ENCODE data around the gene AKNA. TPM values are rescaled to one million over a fixed set of nuclear protein-coding genes. Genes with fewer than 3 reads are reported as not detected.
"Not testable (repeated sequence)": the region's sequence is repeated elsewhere in the genome, so short reads cannot be mapped to it uniquely, and the experiment has no call there.

Gene AKNA
- total RNA-seq, 2 donors from 2014 or later, result 332 to 469 TPM

DNA sequence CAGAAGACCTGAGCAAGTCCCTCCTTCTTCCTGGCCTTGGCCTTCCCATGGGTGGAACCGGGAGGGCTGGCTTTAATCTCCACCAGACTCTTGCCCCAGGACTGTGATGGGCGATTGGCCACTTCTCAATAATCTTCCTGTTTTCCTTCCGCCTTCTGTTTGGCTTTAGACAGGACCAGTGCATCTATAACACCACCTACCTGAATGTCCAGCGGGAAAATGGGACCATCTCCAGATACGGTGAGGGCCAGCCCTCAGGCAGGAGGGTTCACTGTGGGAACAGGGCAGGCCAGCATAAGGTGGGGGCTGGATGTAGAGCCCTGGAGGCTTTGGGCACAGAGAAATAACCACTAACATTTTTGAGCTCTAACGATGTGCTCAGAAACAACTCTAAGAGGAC, 63.9 kb downstream of the AKNA start:
- H3K36me3 Mint-ChIP-seq; H3K4me3 Mint-ChIP-seq; H3K4me1 Mint-ChIP-seq (ENCODE audit: low read depth in 2 of 2); H3K9me3 Mint-ChIP-seq; ATAC-seq; H3K27ac Mint-ChIP-seq; H3K27me3 Mint-ChIP-seq; DNase-seq (ENCODE audit: low spot score): not testable (repeated sequence)

DNA sequence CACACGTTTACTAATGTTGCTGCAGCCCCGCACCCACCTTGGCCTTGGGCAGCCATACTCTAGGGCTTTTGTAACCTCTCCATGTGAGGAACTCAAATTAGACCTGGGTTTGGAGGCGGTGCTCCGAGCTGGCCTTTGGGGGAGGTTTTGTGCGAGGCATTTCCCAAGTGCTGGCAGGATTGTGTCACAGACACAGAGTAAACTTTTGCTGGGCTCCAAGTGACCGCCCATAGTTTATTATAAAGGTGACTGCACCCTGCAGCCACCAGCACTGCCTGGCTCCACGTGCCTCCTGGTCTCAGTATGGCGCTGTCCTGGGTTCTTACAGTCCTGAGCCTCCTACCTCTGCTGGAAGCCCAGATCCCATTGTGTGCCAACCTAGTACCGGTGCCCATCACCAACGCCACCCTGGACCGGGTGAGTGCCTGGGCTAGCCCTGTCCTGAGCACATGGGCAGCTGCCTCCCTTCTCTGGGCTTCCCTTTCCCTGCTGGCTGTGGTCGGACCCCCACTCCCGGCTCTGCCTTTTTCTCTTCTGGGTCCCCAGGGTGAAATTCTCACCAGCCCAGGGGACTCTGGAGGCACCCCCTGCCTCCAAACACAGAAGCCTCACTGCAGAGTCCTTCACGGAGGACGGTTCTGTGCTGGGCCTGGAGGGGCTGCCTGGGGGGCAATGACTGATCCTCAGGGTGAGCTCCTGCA, 64.8 kb downstream of the AKNA start, which contains the start of gene ORM1:
TSS of gene ORM1 (plus strand) at position 268 of the 701 bp plus-strand sequence. CDS start at position 304, 36 bp downstream.
- not testable (repeated sequence) for H3K9me3 Mint-ChIP-seq; H3K4me1 Mint-ChIP-seq (ENCODE audit: low read depth in 2 of 2); H3K27me3 Mint-ChIP-seq; H3K4me3 Mint-ChIP-seq; H3K36me3 Mint-ChIP-seq; H3K27ac Mint-ChIP-seq; ATAC-seq; DNase-seq (ENCODE audit: low spot score)

DNA sequence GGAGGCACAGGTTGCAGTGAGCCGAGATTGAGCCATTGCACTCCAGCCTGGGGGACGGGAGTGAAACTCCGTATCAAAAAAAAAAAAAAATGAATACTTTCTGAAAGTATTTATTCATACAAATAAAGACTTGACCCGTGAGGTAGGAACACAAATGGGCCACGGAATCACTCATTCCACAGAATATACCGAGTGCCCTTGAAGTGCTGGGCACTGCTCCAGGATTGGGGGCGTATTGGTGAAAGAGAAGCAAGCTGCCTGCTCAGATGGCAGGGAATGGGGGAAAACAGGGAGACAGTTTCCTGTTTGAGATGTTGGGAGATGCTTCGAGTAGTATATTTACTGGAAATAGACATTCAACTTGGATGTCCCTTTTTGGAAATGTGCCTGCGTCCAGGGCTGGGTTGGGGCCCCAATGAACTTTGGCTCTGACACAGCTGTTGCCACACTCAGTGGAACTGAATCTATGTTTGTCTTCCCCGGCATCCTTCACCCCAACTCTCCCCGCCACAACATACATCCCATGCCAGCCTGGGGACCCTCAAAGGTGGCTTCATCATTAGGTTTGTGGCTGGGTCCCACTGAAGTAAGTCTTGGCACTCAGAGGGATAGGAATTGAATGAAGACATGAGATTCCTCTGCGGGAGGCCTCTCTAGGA, 65.5 kb downstream of the AKNA start:
- H3K4me3 Mint-ChIP-seq; H3K9me3 Mint-ChIP-seq; DNase-seq (ENCODE audit: low spot score); ATAC-seq; H3K36me3 Mint-ChIP-seq; H3K27me3 Mint-ChIP-seq; H3K4me1 Mint-ChIP-seq (ENCODE audit: low read depth in 2 of 2); H3K27ac Mint-ChIP-seq: not testable (repeated sequence)

DNA sequence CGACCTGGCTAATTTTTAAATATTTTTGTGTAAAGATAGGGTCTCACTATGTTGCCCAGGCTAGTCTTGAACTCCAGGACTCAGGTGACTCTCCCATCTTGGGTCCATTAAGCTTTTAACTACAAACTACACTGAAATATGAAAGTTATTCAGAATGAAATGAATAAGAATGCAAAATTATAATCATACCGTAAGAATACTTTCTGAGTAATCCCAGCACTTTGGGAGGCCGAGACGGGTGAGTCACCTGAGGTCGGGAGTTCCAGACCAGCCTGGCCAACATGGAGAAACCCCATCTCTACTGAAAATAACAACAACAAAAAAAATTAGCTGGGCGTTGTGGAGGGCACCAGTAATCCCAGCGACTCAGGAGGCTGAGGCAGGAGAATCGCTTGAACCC, 66.0 kb downstream of the AKNA start:
- DNase-seq (ENCODE audit: low spot score), result no peak
- H3K4me1 Mint-ChIP-seq (ENCODE audit: low read depth in 2 of 2), result no peaks in the 10 kb centered on the region
- H3K27ac Mint-ChIP-seq, result no peak overlapping the region
- no peaks in the 10 kb centered on the region for H3K9me3 Mint-ChIP-seq
- no peaks in the 10 kb centered on the region for H3K36me3 Mint-ChIP-seq
- peaks cover 0 to 4% of the 10 kb centered on the region in 2 donors for H3K27me3 Mint-ChIP-seq
- H3K4me3 Mint-ChIP-seq, result no peak overlapping the region
- peak in 1 of 2 donors; percentile 29 for ATAC-seq

DNA sequence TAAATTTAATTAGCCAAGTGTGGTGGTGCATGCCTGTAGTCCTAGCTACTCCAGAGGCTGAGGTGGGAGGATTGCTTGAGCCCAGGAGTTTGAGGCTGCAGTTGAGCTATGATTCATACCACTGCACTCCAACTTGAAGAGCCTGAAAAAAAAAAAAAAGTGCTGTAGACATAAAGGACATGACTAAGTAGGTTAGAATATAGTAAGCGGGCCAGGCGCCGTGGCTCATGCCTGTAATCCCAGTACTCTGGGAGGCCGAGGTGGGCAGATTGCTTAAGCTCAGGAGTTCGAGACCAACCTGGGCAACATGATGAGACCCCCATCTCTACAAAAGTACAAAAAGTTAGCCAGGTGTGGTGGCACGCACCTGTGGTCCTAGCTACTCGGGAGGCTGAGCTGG, 67.1 kb downstream of the AKNA start:
- not testable (repeated sequence) for DNase-seq (ENCODE audit: low spot score); ATAC-seq; H3K9me3 Mint-ChIP-seq; H3K27me3 Mint-ChIP-seq; H3K4me1 Mint-ChIP-seq (ENCODE audit: low read depth in 2 of 2); H3K27ac Mint-ChIP-seq; H3K4me3 Mint-ChIP-seq; H3K36me3 Mint-ChIP-seq

DNA sequence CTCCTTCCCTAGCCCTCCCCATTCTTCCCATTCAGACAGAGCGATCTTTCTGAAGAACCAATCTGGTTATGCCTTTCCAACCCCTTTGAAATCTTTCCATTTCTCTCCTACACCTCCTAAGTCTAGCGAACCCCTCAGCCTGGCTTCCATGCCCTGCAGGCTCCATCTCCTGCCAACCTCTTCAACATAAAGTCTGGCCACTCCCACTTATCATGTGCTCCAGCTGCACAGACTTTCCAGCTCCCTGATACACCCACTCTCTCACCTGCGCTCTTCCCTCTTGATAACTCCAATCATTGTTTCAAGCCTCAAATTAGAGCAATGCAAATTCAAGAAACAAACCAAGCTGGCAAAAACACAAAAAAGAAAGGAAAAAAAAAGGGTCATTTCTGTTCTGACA, 68.6 kb downstream of the AKNA start:
- Mint-ChIP-seq H3K27ac (peak overlapping the region in 1 of 2 donors; percentile 70), H3K9me3 (no peaks in the 10 kb centered on the region), H3K4me1 (ENCODE audit: low read depth in 2 of 2) (no peaks in the 10 kb centered on the region), H3K27me3 (peaks cover 0 to 4% of the 10 kb centered on the region in 2 donors), H3K4me3 (no peak overlapping the region), H3K36me3 (no peaks in the 10 kb centered on the region)
- ATAC-seq, result no peak
- DNase-seq (ENCODE audit: low spot score), result no peak

DNA sequence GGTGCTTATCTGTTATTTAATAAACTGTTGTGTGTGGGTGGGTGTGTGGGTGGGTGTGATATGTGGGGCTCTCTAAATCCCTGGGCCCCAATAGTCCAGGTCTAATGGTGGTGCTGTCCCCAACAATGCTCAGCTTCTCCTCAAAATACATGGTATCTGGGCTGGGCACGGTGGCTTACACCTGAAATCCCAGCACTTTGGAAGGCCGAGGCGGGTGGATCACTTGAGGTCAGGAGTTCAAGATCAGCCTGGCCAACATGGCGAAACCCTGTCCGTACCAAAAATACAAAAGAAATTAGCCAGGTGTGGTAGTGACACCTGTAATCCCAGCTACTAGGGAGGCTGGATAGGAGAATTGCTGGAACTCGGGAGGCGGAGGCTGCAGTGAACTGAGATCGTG, 69.4 kb downstream of the AKNA start:
- no peak overlapping the region for H3K27ac Mint-ChIP-seq
- no peak overlapping the region for H3K4me3 Mint-ChIP-seq
- ATAC-seq, result no peak
- H3K9me3 Mint-ChIP-seq, result no peaks in the 10 kb centered on the region
- DNase-seq (ENCODE audit: low spot score), result no peak
- no peaks in the 10 kb centered on the region for H3K36me3 Mint-ChIP-seq
- H3K4me1 Mint-ChIP-seq (ENCODE audit: low read depth in 2 of 2), result no peaks in the 10 kb centered on the region
- H3K27me3 Mint-ChIP-seq, result peaks cover 0 to 4% of the 10 kb centered on the region in 2 donors

DNA sequence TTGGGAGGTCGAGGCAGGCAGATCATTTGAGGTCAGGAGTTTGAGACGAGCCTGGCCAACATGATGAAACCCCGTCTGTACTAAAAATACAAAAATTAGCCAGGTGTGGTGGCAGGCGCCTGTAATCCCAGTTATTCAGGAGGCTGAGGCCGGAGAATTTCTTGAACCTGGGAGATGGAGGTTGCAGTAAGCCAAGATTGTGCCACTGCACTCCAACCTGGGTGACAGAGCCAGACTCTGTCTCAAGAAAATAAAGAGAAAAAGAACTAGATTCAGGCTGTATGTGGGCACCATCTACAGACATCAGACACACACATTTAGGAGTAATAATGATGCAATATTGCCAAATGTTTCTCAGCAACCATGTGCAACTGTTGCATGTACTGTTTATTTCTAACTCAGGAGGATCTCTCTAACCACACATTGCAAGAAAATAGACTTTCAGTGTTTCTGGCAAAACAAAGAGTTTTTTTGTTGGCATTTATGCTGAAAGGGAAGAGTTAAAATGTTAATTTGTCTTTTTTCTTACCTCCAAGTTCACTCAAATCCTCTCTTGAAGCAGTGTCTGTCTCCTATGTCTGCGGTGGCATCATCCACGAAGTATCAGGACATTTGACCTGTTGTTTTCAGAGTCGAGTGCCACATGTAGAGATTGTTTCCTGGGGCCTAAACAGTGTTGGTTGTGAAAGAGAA, 70.0 kb downstream of the AKNA start:
- DNase-seq (ENCODE audit: low spot score), result no peak
- H3K4me1 Mint-ChIP-seq (ENCODE audit: low read depth in 2 of 2), result no peaks in the 10 kb centered on the region
- H3K36me3 Mint-ChIP-seq, result no peaks in the 10 kb centered on the region
- peaks cover 0 to 4% of the 10 kb centered on the region in 2 donors for H3K27me3 Mint-ChIP-seq
- no peak overlapping the region for H3K27ac Mint-ChIP-seq
- ATAC-seq, result no peak
- no peaks in the 10 kb centered on the region for H3K9me3 Mint-ChIP-seq
- no peak overlapping the region for H3K4me3 Mint-ChIP-seq

DNA sequence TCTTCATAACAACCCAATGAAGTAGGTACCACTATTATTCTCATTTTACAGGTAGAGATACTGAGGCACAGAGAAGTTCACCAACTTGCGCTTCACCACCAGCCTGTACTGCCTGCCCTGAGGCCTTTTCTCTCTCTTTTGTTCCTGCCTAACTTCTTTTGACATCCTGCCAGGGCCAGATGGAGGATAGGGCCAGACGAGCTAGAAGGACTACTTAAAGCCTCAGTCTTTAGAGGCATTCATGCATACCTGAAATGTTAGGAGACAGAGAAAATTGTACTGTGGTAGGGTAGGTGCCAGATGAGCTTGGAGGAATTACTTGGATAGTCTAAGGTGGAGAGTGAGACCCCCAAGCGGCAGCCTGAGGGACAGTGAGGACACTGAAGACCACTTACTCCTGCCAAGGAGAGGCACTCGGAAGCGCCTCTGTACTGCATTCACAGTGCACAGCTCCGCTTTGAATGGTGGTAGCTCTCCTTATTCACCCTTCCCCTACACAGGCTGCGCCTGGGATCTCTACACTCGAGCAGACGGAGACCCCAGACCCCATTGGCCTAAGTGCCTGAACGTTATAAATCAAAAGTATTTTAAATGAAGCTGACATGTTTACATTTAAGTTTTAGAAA, 71.1 kb downstream of the AKNA start:
- no peak for ATAC-seq
- H3K9me3 Mint-ChIP-seq, result no peaks in the 10 kb centered on the region
- H3K4me1 Mint-ChIP-seq (ENCODE audit: low read depth in 2 of 2), result no peaks in the 10 kb centered on the region
- no peak overlapping the region for H3K27ac Mint-ChIP-seq
- DNase-seq (ENCODE audit: low spot score), result no peak
- no peak overlapping the region for H3K4me3 Mint-ChIP-seq
- H3K27me3 Mint-ChIP-seq, result peaks cover 0 to 4% of the 10 kb centered on the region in 2 donors
- H3K36me3 Mint-ChIP-seq, result no peaks in the 10 kb centered on the region

DNA sequence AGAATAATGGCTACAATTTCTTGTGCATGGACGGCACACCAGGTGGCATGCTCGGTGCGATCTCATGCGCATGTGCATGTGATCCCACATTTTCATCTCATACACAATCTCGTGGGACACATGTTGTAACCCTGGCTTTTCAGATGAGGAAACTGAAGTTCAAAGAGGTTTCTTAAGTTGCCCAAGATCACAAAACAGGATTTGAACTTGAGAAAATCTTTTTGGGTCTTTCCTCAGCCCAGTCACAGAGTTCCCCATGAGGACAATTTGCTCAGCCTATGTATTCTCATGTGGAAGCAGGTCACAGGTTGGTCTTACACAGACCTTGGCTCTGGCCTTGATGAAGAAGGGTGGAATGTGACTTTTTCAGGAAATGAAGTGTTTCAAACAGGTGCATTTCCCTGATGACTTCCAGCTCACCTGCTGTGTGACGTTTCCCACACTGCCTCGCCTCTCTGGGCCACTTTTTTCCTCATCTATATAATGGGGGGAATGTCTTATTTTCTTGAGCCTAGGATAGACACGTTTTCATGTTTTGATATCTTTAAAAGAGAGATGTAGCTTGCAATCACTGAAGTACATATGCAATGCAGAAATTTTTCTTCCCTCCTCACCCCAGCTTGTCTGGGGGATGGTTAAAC, 71.9 kb downstream of the AKNA start:
- H3K27ac Mint-ChIP-seq, result peak overlapping the region in 1 of 2 donors; percentile 37
- ATAC-seq (no peak), DNase-seq (ENCODE audit: low spot score) (no peak)
- H3K4me3 Mint-ChIP-seq, result no peak overlapping the region
- H3K27me3 Mint-ChIP-seq, result peaks cover 0 to 4% of the 10 kb centered on the region in 2 donors
- no peaks in the 10 kb centered on the region for H3K4me1 Mint-ChIP-seq (ENCODE audit: low read depth in 2 of 2)
- no peaks in the 10 kb centered on the region for H3K9me3 Mint-ChIP-seq
- H3K36me3 Mint-ChIP-seq, result no peaks in the 10 kb centered on the region

DNA sequence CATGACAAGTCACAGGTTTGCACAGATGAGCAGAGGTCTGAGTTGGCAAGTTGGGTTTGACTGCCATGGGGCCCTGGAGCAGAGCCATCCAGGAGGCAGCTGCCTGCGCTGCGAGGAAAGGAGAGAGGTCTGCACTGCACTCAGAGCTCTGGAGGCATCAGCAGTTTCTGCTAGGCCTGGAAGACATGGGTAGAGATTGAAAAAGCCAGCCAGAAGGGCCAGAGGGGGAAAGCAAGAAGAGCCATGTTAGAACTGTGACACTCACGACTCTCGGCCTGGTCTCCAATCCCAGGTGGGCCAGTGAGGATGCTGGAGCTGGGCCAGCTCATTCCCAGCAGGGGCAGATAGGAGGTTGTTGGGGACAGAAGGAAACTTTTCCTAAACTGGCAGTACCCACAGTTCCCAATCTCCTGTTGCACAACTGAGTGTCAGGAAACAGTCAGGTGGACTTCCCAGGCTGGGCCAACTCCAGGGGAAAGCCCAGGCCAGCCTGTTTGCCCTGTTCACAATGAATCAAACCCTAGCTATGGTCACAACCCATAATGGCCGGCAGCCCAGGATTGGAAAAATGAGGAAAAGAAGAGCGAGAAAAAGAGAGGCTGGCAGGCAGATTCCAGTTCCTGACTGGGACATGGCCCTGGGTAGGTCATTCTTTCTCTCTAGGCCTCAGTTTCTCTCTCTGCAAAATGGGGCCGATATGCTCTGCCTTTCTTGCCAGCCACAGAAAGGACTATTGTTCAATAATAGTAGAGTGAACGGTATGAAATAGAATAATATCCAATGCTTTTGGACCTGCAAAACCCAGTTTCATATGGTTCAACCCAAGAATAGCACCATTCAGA, 72.7 kb downstream of the AKNA start:
- Mint-ChIP-seq H3K9me3 (no peaks in the 10 kb centered on the region), H3K4me3 (no peak overlapping the region), H3K4me1 (ENCODE audit: low read depth in 2 of 2) (no peaks in the 10 kb centered on the region), H3K27ac (no peak overlapping the region), H3K36me3 (no peaks in the 10 kb centered on the region), H3K27me3 (peaks cover 0 to 4% of the 10 kb centered on the region in 2 donors)
- no peak for ATAC-seq
- no peak for DNase-seq (ENCODE audit: low spot score)

DNA sequence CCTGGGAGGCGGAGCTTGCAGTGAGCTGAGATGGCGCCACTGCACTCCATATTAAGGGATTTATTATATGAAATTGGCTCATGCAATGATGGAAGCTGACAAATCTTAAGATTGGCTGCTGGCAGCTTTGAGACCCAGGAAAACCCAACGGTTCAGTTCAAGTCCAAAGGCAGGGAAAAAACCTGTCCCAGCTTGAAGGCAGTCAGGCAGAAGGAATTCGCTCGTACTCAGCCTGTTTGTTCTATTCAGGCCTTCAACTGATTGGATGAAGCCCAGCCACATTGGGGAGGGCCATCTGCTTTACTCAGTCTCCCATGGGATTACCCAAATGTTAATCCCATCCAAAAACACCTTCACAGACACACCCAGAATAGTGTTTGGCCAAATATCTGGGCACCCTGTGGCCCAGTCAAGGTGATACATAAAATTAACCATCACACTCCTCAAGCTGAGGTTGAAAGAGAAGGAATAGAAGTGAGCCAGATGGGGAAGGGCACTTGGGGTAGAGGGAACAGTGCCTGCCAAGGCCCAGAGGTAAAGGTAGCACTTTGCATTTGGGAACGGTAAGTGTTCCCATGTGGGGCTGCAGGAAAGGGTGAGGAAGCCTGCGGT, 73.4 kb downstream of the AKNA start:
- Mint-ChIP-seq H3K27me3 (peaks cover 0 to 4% of the 10 kb centered on the region in 2 donors), H3K27ac (no peak overlapping the region), H3K4me1 (ENCODE audit: low read depth in 2 of 2) (no peaks in the 10 kb centered on the region), H3K36me3 (no peaks in the 10 kb centered on the region), H3K4me3 (no peak overlapping the region), H3K9me3 (no peaks in the 10 kb centered on the region)
- DNase-seq (ENCODE audit: low spot score) (no peak), ATAC-seq (no peak)
